ENCODE measurements around the gene DUSP16. TPM values are rescaled to one million over a fixed set of nuclear protein-coding genes. Genes with fewer than 3 reads are reported as not detected.

DUSP16 gene
- total RNA-seq, 1 experiment from 2014 or later = 63.9 TPM

GRCh38 chr12:12542964-12543363, 19.7 kb downstream of the DUSP16 start:
- H3K27ac Mint-ChIP-seq (ENCODE audit: unreplicated experiment) = no peak overlapping the region
- intact Hi-C loops (cut with micrococcal nuclease; ENCODE audit: unreplicated experiment) = no loop called here

DNA sequence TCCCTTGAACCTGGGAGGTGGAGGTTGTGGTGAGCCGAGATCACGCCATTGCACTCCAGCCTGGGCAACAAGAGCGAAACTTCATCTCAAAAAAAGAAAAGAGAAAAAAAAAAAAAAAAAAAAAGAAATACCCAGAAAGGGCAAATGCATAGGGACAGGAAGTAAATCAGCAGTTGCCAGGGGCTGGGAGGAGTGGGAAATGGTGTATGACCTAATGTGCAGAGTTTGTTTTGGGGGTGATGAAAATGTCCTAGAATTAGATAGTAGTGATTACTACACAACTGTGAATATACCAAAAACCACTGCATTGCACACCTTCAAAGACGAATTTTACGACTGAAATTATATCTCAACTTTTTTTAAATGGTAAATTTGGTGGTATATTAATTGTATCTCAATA, 20.4 kb downstream of the DUSP16 start:
- H3K4me3 ChIP-seq (ENCODE audit: low read depth, low read length) = no peak overlapping the region
- H3K4me1 ChIP-seq = peaks cover 20% of the 10 kb centered on the region
- BruUV-seq (replicated peaks) = no TSS peak
- no peaks in the 10 kb centered on the region for H3K9me3 Mint-ChIP-seq (ENCODE audit: unreplicated experiment)
- H3K9me3 ChIP-seq = no peaks in the 10 kb centered on the region
- H3K4me3 Mint-ChIP-seq (ENCODE audit: unreplicated experiment) = no peak overlapping the region
- TF ChIP-seq CTCF (IDR thresholded peaks at IDR 0.05; ENCODE audit: insufficient read depth in 1 of 2, low read depth in 1 of 2, low read length in 1 of 2, severe bottlenecking in 1 of 2, unreplicated experiment in 1 of 2) = no peak
- H3K36me3 ChIP-seq (ENCODE audit: control insufficient read depth, insufficient read depth, low read length) = no peaks in the 10 kb centered on the region
- H3K27me3 ChIP-seq (replicated peaks; ENCODE audit: control insufficient read depth, insufficient read depth, low read length) = no peaks in the 10 kb centered on the region
- ChIA-PET CTCF (interaction anchor here (0.6 kb wide), 1 partner anchor 29 kb away, joined by 6 read pairs; no protein-coding TSS in a partner anchor), POLR2A (interaction anchor here (0.7 kb wide), 1 partner anchor 729 kb away, joined by 3 read pairs; no protein-coding TSS in a partner anchor)
- H3K4me1 Mint-ChIP-seq (ENCODE audit: low read depth, unreplicated experiment) = peaks cover 19% of the 10 kb centered on the region
- no peak for DNase-seq
- intact Hi-C loops (cut with micrococcal nuclease; ENCODE audit: unreplicated experiment) = no loop called here
- H3K27me3 Mint-ChIP-seq (ENCODE audit: insufficient read depth, unreplicated experiment) = no peaks in the 10 kb centered on the region
- H3K36me3 Mint-ChIP-seq (ENCODE audit: insufficient read depth, unreplicated experiment) = peaks cover 33% of the 10 kb centered on the region
- no peak overlapping the region for H3K27ac Mint-ChIP-seq (ENCODE audit: unreplicated experiment)

More at GRCh38 chr12:12542964-12543363, 19.7 kb downstream of the DUSP16 start:
- BruUV-seq (replicated peaks) = no TSS peak
- Mint-ChIP-seq H3K27me3 (ENCODE audit: insufficient read depth, unreplicated experiment) (no peaks in the 10 kb centered on the region), H3K4me3 (ENCODE audit: unreplicated experiment) (no peak overlapping the region), H3K36me3 (ENCODE audit: insufficient read depth, unreplicated experiment) (peaks cover 39% of the 10 kb centered on the region), H3K9me3 (ENCODE audit: unreplicated experiment) (no peaks in the 10 kb centered on the region), H3K4me1 (ENCODE audit: low read depth, unreplicated experiment) (peaks cover 17% of the 10 kb centered on the region)
- Histone ChIP-seq H3K9me3 (no peaks in the 10 kb centered on the region), H3K4me3 (ENCODE audit: low read depth, low read length) (no peak overlapping the region), H3K27me3 (replicated peaks; ENCODE audit: control insufficient read depth, insufficient read depth, low read length) (no peaks in the 10 kb centered on the region), H3K4me1 (peaks cover 24% of the 10 kb centered on the region), H3K36me3 (ENCODE audit: control insufficient read depth, insufficient read depth, low read length) (no peaks in the 10 kb centered on the region)
- ChIA-PET CTCF (interaction anchor here (0.6 kb wide), 1 partner anchor 29 kb away, joined by 6 read pairs; no protein-coding TSS in a partner anchor), POLR2A (interaction anchor here (0.7 kb wide), 1 partner anchor 728 kb away, joined by 3 read pairs; no protein-coding TSS in a partner anchor)
- TF ChIP-seq CTCF (IDR thresholded peaks at IDR 0.05; ENCODE audit: insufficient read depth in 1 of 2, low read depth in 1 of 2, low read length in 1 of 2, severe bottlenecking in 1 of 2, unreplicated experiment in 1 of 2) = no peak
- no peak for DNase-seq

- no peak for TF ChIP-seq CTCF (IDR thresholded peaks at IDR 0.05; ENCODE audit: insufficient read depth in 1 of 2, low read depth in 1 of 2, low read length in 1 of 2, severe bottlenecking in 1 of 2, unreplicated experiment in 1 of 2)
- Histone ChIP-seq H3K36me3 (ENCODE audit: control insufficient read depth, insufficient read depth, low read length) (no peaks in the 10 kb centered on the region), H3K27me3 (replicated peaks; ENCODE audit: control insufficient read depth, insufficient read depth, low read length) (no peaks in the 10 kb centered on the region), H3K4me1 (peaks cover 20% of the 10 kb centered on the region), H3K4me3 (ENCODE audit: low read depth, low read length) (no peak overlapping the region), H3K9me3 (no peaks in the 10 kb centered on the region)
- BruUV-seq (replicated peaks) = no TSS peak
- POLR2A ChIA-PET = no interaction called here
- H3K4me1 Mint-ChIP-seq (ENCODE audit: low read depth, unreplicated experiment) = peaks cover 19% of the 10 kb centered on the region
- peaks cover 33% of the 10 kb centered on the region for H3K36me3 Mint-ChIP-seq (ENCODE audit: insufficient read depth, unreplicated experiment)
- CTCF ChIA-PET = no interaction called here
- intact Hi-C loops (cut with micrococcal nuclease; ENCODE audit: unreplicated experiment) = no loop called here
- no peak overlapping the region for H3K27ac Mint-ChIP-seq (ENCODE audit: unreplicated experiment)
- H3K4me3 Mint-ChIP-seq (ENCODE audit: unreplicated experiment) = no peak overlapping the region
- H3K27me3 Mint-ChIP-seq (ENCODE audit: insufficient read depth, unreplicated experiment) = no peaks in the 10 kb centered on the region
- H3K9me3 Mint-ChIP-seq (ENCODE audit: unreplicated experiment) = no peaks in the 10 kb centered on the region
- DNase-seq = no peak
Measured at GRCh38 chr12:12541782-12542181, 20.9 kb downstream of the DUSP16 start.
